CD14-positive monocyte (primary cell): Measurements from ENCODE around the gene AMOTL1. TPM values are rescaled to one million over a fixed set of nuclear protein-coding genes. Genes with fewer than 3 reads are reported as not detected.

Experiments
- DNase-seq, 3 donors: peaks; one replicate each; pipeline ENCODE4 v3.0.0-alpha.2; 2011 to 2022
- H2AFZ ChIP-seq: 2 replicates; pipeline ENCODE4 v1.6.0; 2012; ENCODE audit warnings: mild to moderate bottlenecking, low read depth, low read length, inconsistent platforms; ENCODE audit not compliant: insufficient read depth, poor library complexity, severe bottlenecking
- H3K27ac ChIP-seq, 2 donors: 1 replicate in 1 of 2; 2 replicates in 1 of 2; pipeline ENCODE4 v1.5.1; 2012 to 2013; ENCODE audit warnings: low read length in 2 of 2, control low read depth in 1 of 2, inconsistent platforms in 1 of 2, low read depth in 1 of 2, mild to moderate bottlenecking in 1 of 2
- H3K27me3 ChIP-seq, 2 donors: one replicate each; pipeline versions ENCODE4 v1.6.0 to v1.6.1; 2011 to 2013; ENCODE audit warnings: low read length in 2 of 2; ENCODE audit not compliant: control insufficient read depth in 2 of 2, insufficient read depth in 2 of 2
- H3K36me3 ChIP-seq, 2 donors: replicated peaks in 1 of 2; 1 replicate in 1 of 2; 2 replicates in 1 of 2; pipeline versions ENCODE4 v1.5.1 to v1.6.1; 2012 to 2013; ENCODE audit warnings: low read length in 2 of 2, control low read depth in 1 of 2, inconsistent platforms in 1 of 2, mild to moderate bottlenecking in 1 of 2; ENCODE audit not compliant: insufficient read depth in 2 of 2, control insufficient read depth in 1 of 2
- H3K4me1 ChIP-seq, 2 donors: 1 replicate in 1 of 2; 2 replicates in 1 of 2; pipeline versions ENCODE4 v1.5.1 to v1.6.1; 2012 to 2013; ENCODE audit warnings: low read length in 2 of 2, control low read depth in 1 of 2, inconsistent platforms in 1 of 2, mild to moderate bottlenecking in 1 of 2, moderate library complexity in 1 of 2; ENCODE audit not compliant: insufficient read depth in 2 of 2, control insufficient read depth in 1 of 2
- H3K4me2 ChIP-seq: replicated peaks from 2 replicates; pipeline ENCODE3; 2012; ENCODE audit warnings: low read length, moderate library complexity, mild to moderate bottlenecking; ENCODE audit not compliant: poor library complexity, severe bottlenecking; ENCODE audit errors: extremely low read depth
- H3K4me3 ChIP-seq, 3 experiments: fragments of 200-600 bp in 1 of 3; sonication (generic) in 1 of 3; replicated peaks in 1 of 3; 1 replicate in 2 of 3; 2 replicates in 1 of 3; pipeline ENCODE4 v1.5.1; 2011 to 2013; ENCODE audit warnings: low read length in 3 of 3, mild to moderate bottlenecking in 3 of 3, control low read depth in 2 of 3, low read depth in 2 of 3, inconsistent platforms in 1 of 3, moderate library complexity in 1 of 3
- H3K79me2 ChIP-seq: 2 replicates; pipeline ENCODE4 v1.6.0; 2012; ENCODE audit warnings: mild to moderate bottlenecking, control low read depth, inconsistent platforms, low read length, moderate library complexity; ENCODE audit not compliant: insufficient read depth
- H3K9ac ChIP-seq: 2 replicates; pipeline ENCODE4 v1.6.0; 2017; ENCODE audit warnings: low read length, mild to moderate bottlenecking; ENCODE audit not compliant: insufficient read depth, poor library complexity, severe bottlenecking
- H3K9me3 ChIP-seq, 2 donors: replicated peaks in 1 of 2; 1 replicate in 1 of 2; 2 replicates in 1 of 2; pipeline versions ENCODE4 v1.5.1 to v1.6.1; 2012 to 2013; ENCODE audit warnings: low read length in 2 of 2, control low read depth in 1 of 2; ENCODE audit not compliant: control insufficient read depth in 1 of 2, insufficient read depth in 1 of 2
- H4K20me1 ChIP-seq: 2 replicates; pipeline ENCODE4 v1.6.0; 2012; ENCODE audit warnings: mild to moderate bottlenecking, low read length, control low read depth, moderate library complexity; ENCODE audit not compliant: insufficient read depth
- H3K27ac Mint-ChIP-seq, 7 donors: one replicate each; pipeline ENCODE4 v1.8.0; 2020; ENCODE audit warnings: mild to moderate bottlenecking in 7 of 7, mixed read lengths in 7 of 7, moderate library complexity in 6 of 7, inconsistent platforms in 2 of 7
- H3K27me3 Mint-ChIP-seq, 3 donors: one replicate each; pipeline ENCODE4 v1.8.0; 2021 to 2022; ENCODE audit warnings: low read depth in 3 of 3, mild to moderate bottlenecking in 3 of 3, mixed read lengths in 3 of 3, moderate library complexity in 3 of 3, inconsistent platforms in 1 of 3
- H3K36me3 Mint-ChIP-seq, 2 donors: one replicate each; pipeline ENCODE4 v1.8.0; 2020; ENCODE audit warnings: mixed read lengths in 2 of 2, inconsistent platforms in 1 of 2, mild to moderate bottlenecking in 1 of 2
- H3K4me1 Mint-ChIP-seq: one replicate; pipeline ENCODE4 v1.8.0; 2020; ENCODE audit warnings: mild to moderate bottlenecking, mixed read lengths
- H3K4me3 Mint-ChIP-seq, 2 donors: one replicate each; pipeline ENCODE4 v1.8.0; 2020; ENCODE audit warnings: mild to moderate bottlenecking in 2 of 2, mixed read lengths in 2 of 2, moderate library complexity in 1 of 2
- H3K9me3 Mint-ChIP-seq, 7 donors: one replicate each; pipeline ENCODE4 v1.8.0; 2020 to 2022; ENCODE audit warnings: mixed read lengths in 7 of 7, mild to moderate bottlenecking in 6 of 7, moderate library complexity in 6 of 7, inconsistent platforms in 2 of 7
- WGBS: methylation state at CpG from one replicate; pipeline ENCODE4 v1.1.5; 2013; ENCODE audit warnings: missing lambda C conversion rate; ENCODE audit not compliant: insufficient coverage; 5-methylcytosine and 5-hydroxymethylcytosine counted together
- intact Hi-C, 2 donors: fragments of 100-400 bp; cut with micrococcal nuclease; formaldehyde crosslinking; loops; one replicate each; pipeline versions ENCODE4 v1.15.0 to v1.15.1; 2023
- polyA plus RNA-seq, 3 donors: library from polyadenylated mRNA; depleted of rRNA in 1 of 3; unstranded in 2 of 3; stranded (reverse) in 1 of 3; fragments of 300-500 nt in 2 of 3; fragments of >200 nt in 1 of 3; fragmentation: Illumina TruSeq in 2 of 3; gene quantifications; 1 replicate in 2 of 3; 2 replicates in 1 of 3; pipeline ENCODE4 v1.2.3, GENCODE V29; 2012 to 2021
- TF ChIP-seq, protein P1 (sequence below): fragments of 200-600 bp; IDR thresholded peaks from one replicate; pipeline ENCODE4 v1.8.0; 2022; ENCODE audit warnings: antibody characterized with exemption, mild to moderate bottlenecking

The AMOTL1 gene
- polyA plus RNA-seq, 3 donors: 0.41 to 0.66 (median 0.46) TPM

DNA sequence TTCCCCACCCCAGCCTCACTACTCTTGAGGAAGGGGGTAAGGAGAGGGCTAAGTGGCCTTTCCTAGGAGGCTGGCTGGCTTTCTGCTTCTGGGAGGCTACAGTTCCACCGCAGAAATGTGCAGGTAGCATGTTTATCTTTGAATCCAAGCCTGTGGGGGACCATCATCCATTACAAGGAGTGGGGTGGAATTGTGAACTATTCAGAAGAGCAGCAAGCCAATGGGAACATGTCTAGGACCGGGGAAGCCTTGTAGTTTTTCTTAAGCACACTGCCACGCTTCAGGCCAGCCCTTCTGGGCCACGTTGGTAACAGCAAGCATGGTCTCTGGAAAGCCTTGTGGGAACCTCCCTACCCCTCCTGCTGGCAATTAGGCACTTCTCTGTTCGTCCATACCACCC, 100.3 kb downstream of the AMOTL1 start:
- H3K4me3 ChIP-seq: no peak overlapping the region
- no peak overlapping the region for H3K9ac ChIP-seq
- Mint-ChIP-seq H3K27ac (no peak overlapping the region), H3K36me3 (peaks cover 42 to 58% of the 10 kb centered on the region in 2 donors), H3K4me3 (no peak overlapping the region), H3K9me3 (no peaks in the 10 kb centered on the region), H3K4me1 (no peaks in the 10 kb centered on the region), H3K27me3 (no peaks in the 10 kb centered on the region)
- H3K79me2 ChIP-seq: no peaks in the 10 kb centered on the region
- WGBS: 100% methylated on average over 4 of the region's 5 CpGs
- no peak overlapping the region for H3K4me2 ChIP-seq
- H3K36me3 ChIP-seq: peaks cover 2 to 51% of the 10 kb centered on the region in 2 donors
- H3K9me3 ChIP-seq: no peaks in the 10 kb centered on the region
- TF ChIP-seq, protein P1, sequence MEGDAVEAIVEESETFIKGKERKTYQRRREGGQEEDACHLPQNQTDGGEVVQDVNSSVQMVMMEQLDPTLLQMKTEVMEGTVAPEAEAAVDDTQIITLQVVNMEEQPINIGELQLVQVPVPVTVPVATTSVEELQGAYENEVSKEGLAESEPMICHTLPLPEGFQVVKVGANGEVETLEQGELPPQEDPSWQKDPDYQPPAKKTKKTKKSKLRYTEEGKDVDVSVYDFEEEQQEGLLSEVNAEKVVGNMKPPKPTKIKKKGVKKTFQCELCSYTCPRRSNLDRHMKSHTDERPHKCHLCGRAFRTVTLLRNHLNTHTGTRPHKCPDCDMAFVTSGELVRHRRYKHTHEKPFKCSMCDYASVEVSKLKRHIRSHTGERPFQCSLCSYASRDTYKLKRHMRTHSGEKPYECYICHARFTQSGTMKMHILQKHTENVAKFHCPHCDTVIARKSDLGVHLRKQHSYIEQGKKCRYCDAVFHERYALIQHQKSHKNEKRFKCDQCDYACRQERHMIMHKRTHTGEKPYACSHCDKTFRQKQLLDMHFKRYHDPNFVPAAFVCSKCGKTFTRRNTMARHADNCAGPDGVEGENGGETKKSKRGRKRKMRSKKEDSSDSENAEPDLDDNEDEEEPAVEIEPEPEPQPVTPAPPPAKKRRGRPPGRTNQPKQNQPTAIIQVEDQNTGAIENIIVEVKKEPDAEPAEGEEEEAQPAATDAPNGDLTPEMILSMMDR: no peak
- H2AFZ ChIP-seq: no peak overlapping the region
- H3K27ac ChIP-seq: no peak overlapping the region
- H3K27me3 ChIP-seq: no peaks in the 10 kb centered on the region
- no peak for DNase-seq
- intact Hi-C loops: no loop called here
- H3K4me1 ChIP-seq: no peaks in the 10 kb centered on the region
- no peaks in the 10 kb centered on the region for H4K20me1 ChIP-seq

DNA sequence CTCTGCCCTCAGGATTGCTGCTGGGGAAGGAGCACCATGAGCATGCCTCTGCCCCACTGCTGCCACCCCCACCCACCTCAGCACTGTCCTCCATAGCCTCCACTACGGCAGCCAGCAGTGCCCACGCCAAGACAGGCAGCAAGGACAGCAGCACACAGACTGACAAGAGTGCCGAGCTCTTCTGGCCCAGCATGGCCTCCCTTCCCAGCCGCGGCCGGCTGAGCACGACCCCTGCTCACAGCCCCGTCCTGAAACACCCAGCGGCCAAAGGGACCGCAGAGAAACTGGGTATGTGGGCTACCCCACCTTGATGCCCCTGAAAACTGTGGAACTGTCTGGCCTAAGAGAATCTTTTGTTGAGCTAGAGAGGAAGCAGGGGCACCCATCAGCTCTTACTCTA, 101.0 kb downstream of the AMOTL1 start:
- H3K27ac Mint-ChIP-seq: no peak overlapping the region

More for the DNA sequence above, 101.0 kb downstream of the AMOTL1 start:
- Histone ChIP-seq H3K27ac (no peak overlapping the region), H3K36me3 (peaks cover 2 to 51% of the 10 kb centered on the region in 2 donors), H3K4me2 (no peak overlapping the region), H2AFZ (no peak overlapping the region), H4K20me1 (no peaks in the 10 kb centered on the region), H3K4me3 (no peak overlapping the region), H3K79me2 (no peaks in the 10 kb centered on the region), H3K9ac (no peak overlapping the region), H3K4me1 (no peaks in the 10 kb centered on the region), H3K9me3 (no peaks in the 10 kb centered on the region), H3K27me3 (no peaks in the 10 kb centered on the region)
- 99% methylated on average over 10 of the region's 10 CpGs for WGBS
- Mint-ChIP-seq H3K4me1 (no peaks in the 10 kb centered on the region), H3K36me3 (peaks cover 42 to 58% of the 10 kb centered on the region in 2 donors), H3K9me3 (no peaks in the 10 kb centered on the region), H3K4me3 (no peak overlapping the region), H3K27me3 (no peaks in the 10 kb centered on the region)
- TF ChIP-seq, protein P1: no peak
- DNase-seq: no peak
- intact Hi-C loops: no loop called here
